Measurements from ENCODE around the gene TLE3.

The TLE3 gene

GRCh38 chr15:70047386-70048197 lies 50.1 kb downstream of the TLE3 start:
- DNase-seq: no peak

GRCh38 chr15:70046679-70047369 lies 50.9 kb downstream of the TLE3 start:
- no peak for DNase-seq

- DNase-seq: no peak
These were observed 52.7 kb downstream of the TLE3 start for GRCh38 chr15:70045045-70045444.

GRCh38 chr15:70044168-70044567 lies 53.5 kb downstream of the TLE3 start:
- no peak for DNase-seq

- DNase-seq: no peak
These were observed 54.1 kb downstream of the TLE3 start for GRCh38 chr15:70043590-70043989.

- no peak for DNase-seq
These were observed 55.0 kb downstream of the TLE3 start for GRCh38 chr15:70042553-70043214.

- no peak for DNase-seq
These were observed 57.8 kb downstream of the TLE3 start for GRCh38 chr15:70039917-70040316.

- no peak for DNase-seq
These were observed 58.9 kb downstream of the TLE3 start for GRCh38 chr15:70038730-70039392.

- no peak for DNase-seq
These were observed 60.5 kb downstream of the TLE3 start for GRCh38 chr15:70037292-70037640.

GRCh38 chr15:70036585-70037291 lies 61.0 kb downstream of the TLE3 start:
- no peak for DNase-seq

- DNase-seq: no peak
These were observed 62.0 kb downstream of the TLE3 start for GRCh38 chr15:70035719-70036077.

- no peak for DNase-seq
These were observed 62.5 kb downstream of the TLE3 start for GRCh38 chr15:70035051-70035718.

- no peak for DNase-seq
These were observed 63.1 kb downstream of the TLE3 start for GRCh38 chr15:70034596-70034995.

- no peak for DNase-seq
These were observed 63.6 kb downstream of the TLE3 start for GRCh38 chr15:70034141-70034540.

- DNase-seq: no peak
These were observed 64.1 kb downstream of the TLE3 start for GRCh38 chr15:70033529-70034140.

- no peak for DNase-seq
These were observed 64.6 kb downstream of the TLE3 start for GRCh38 chr15:70033109-70033508.

GRCh38 chr15:70032509-70032908 lies 65.2 kb downstream of the TLE3 start:
- DNase-seq: no peak

GRCh38 chr15:70031713-70032112 lies 66.0 kb downstream of the TLE3 start:
- DNase-seq: no peak

- DNase-seq: no peak
These were observed 66.5 kb downstream of the TLE3 start for GRCh38 chr15:70031261-70031660.

GRCh38 chr15:70030851-70031250 lies 66.9 kb downstream of the TLE3 start:
- DNase-seq: no peak

- no peak for DNase-seq
These were observed 68.4 kb downstream of the TLE3 start for GRCh38 chr15:70029297-70029701.

- no peak for DNase-seq
These were observed 70.2 kb downstream of the TLE3 start for GRCh38 chr15:70027518-70027917.

Data from T-helper 1 cell (primary cell).